WTC11 (cell line): ENCODE measurements around the gene MYMX. TPM values are rescaled to one million over a fixed set of nuclear protein-coding genes. Genes with fewer than 3 reads are reported as not detected.

Experiments used
- ATAC-seq: fragments of 200-7000 bp; cut with Tn5 transposase; 2 replicates; pipeline ENCODE4 v1.10.0; 2021; ENCODE audit warnings: mild to moderate bottlenecking, moderate library complexity
- CTCF ChIA-PET: fragments of 300-600 bp; sonication (Branson Sonifier 250); formaldehyde crosslinking; loops from one replicate; lab custom pipeline; 2021; ENCODE audit warnings: antibody characterized with exemption; lab: Charles Lee
- POLR2A ChIA-PET: fragments of 350-600 bp; sonication (Branson Sonifier 250); formaldehyde crosslinking; loops from one replicate; lab custom pipeline; 2021; ENCODE audit warnings: antibody characterized with exemption; lab: Charles Lee
- DNase-seq: peaks from one replicate; pipeline ENCODE4 v3.0.0; 2021; ENCODE audit warnings: low spot score
- H3K27ac Mint-ChIP-seq: 2 replicates; pipeline ENCODE4 v1.8.0; 2021; ENCODE audit warnings: mixed read lengths
- H3K27me3 Mint-ChIP-seq: 2 replicates; pipeline ENCODE4 v1.8.0; 2021; ENCODE audit warnings: low read depth, mild to moderate bottlenecking, moderate library complexity, mixed read lengths
- H3K36me3 Mint-ChIP-seq: 2 replicates; pipeline ENCODE4 v1.8.0; 2021; ENCODE audit warnings: mixed read lengths
- H3K4me1 Mint-ChIP-seq: 2 replicates; pipeline ENCODE4 v1.8.0; 2022; ENCODE audit warnings: mixed read lengths
- H3K4me3 Mint-ChIP-seq: 2 replicates; pipeline ENCODE4 v1.8.0; 2021; ENCODE audit warnings: mild to moderate bottlenecking, moderate library complexity, mixed read lengths
- H3K9me3 Mint-ChIP-seq: 2 replicates; pipeline ENCODE4 v1.8.0; 2021; ENCODE audit warnings: mixed read lengths
- ATF1 ChIP-seq: sonication (generic); formaldehyde crosslinking; IDR thresholded peaks from 2 replicates; pipeline ENCODE4 v1.8.1; 2023; ENCODE audit warnings: mild to moderate bottlenecking, moderate library complexity, missing genetic modification reagents
- CBFB ChIP-seq: sonication (generic); formaldehyde crosslinking; IDR thresholded peaks from 2 replicates; pipeline ENCODE4 v1.8.1; 2022; ENCODE audit warnings: mild to moderate bottlenecking, low read depth, missing genetic modification reagents
- CREB1 ChIP-seq: sonication (generic); formaldehyde crosslinking; IDR thresholded peaks from 2 replicates; pipeline ENCODE4 v1.8.0; 2023; ENCODE audit warnings: mild to moderate bottlenecking, missing genetic modification reagents
- E2F4 ChIP-seq: sonication (generic); formaldehyde crosslinking; IDR thresholded peaks from 2 replicates; pipeline ENCODE4 v1.8.1; 2022; ENCODE audit warnings: low read depth, mild to moderate bottlenecking, moderate library complexity, missing genetic modification reagents, borderline replicate concordance
- EMX1 ChIP-seq: fragments of 250-450 bp; sonication (Bioruptor Pico); IDR thresholded peaks from 2 replicates; pipeline ENCODE4 v1.8.0; 2021; ENCODE audit warnings: mild to moderate bottlenecking
- FOXJ3 ChIP-seq: sonication (generic); formaldehyde crosslinking; IDR thresholded peaks from 2 replicates; pipeline ENCODE4 v1.9.0; 2021; ENCODE audit warnings: missing genetic modification reagents, mild to moderate bottlenecking, borderline replicate concordance
- JAZF1 ChIP-seq: fragments of 250-450 bp; sonication (Bioruptor Pico); IDR thresholded peaks from 2 replicates; pipeline ENCODE4 v1.9.0; 2021; ENCODE audit warnings: moderate library complexity, mild to moderate bottlenecking, inconsistent platforms
- MXD4 ChIP-seq: fragments of 250-450 bp; sonication (Bioruptor Pico); IDR thresholded peaks from 2 replicates; pipeline ENCODE4 v1.8.0; 2021; ENCODE audit warnings: mild to moderate bottlenecking, moderate library complexity, borderline replicate concordance
- NFATC4 ChIP-seq: fragments of 250-450 bp; sonication (Bioruptor Pico); IDR thresholded peaks from 2 replicates; pipeline ENCODE4 v1.9.0; 2021; ENCODE audit warnings: mild to moderate bottlenecking
- NFE2L1 ChIP-seq: sonication (generic); formaldehyde crosslinking; IDR thresholded peaks from 2 replicates; pipeline ENCODE4 v1.8.1; 2023; ENCODE audit warnings: missing genetic modification reagents
- NFYB ChIP-seq: sonication (generic); formaldehyde crosslinking; conservative IDR thresholded peaks from 2 replicates; pipeline ENCODE4 v1.8.0; 2022; ENCODE audit warnings: low read depth, missing genetic modification reagents
- NR2C2 ChIP-seq: sonication (generic); formaldehyde crosslinking; IDR thresholded peaks from 2 replicates; pipeline ENCODE4 v1.8.0; 2022; ENCODE audit warnings: mild to moderate bottlenecking, missing genetic modification reagents
- PRDM15 ChIP-seq: sonication (generic); formaldehyde crosslinking; IDR thresholded peaks from 2 replicates; pipeline ENCODE4 v1.8.0; 2022; ENCODE audit warnings: missing genetic modification reagents
- RELA ChIP-seq: sonication (generic); formaldehyde crosslinking; IDR thresholded peaks from 2 replicates; pipeline ENCODE4 v1.8.1; 2022; ENCODE audit warnings: missing genetic modification reagents, mild to moderate bottlenecking, borderline replicate concordance
- SMAD3 ChIP-seq: sonication (generic); formaldehyde crosslinking; IDR thresholded peaks from 2 replicates; pipeline ENCODE4 v1.8.0; 2022; ENCODE audit warnings: missing genetic modification reagents, mild to moderate bottlenecking, borderline replicate concordance
- USF1 ChIP-seq: sonication (generic); formaldehyde crosslinking; IDR thresholded peaks from 2 replicates; pipeline ENCODE4 v1.8.0; 2022; ENCODE audit warnings: mild to moderate bottlenecking, missing genetic modification reagents
- ZBTB21 ChIP-seq: sonication (generic); formaldehyde crosslinking; IDR thresholded peaks from 2 replicates; pipeline ENCODE4 v1.8.1; 2023; ENCODE audit warnings: mild to moderate bottlenecking, missing genetic modification reagents, borderline replicate concordance
- ZNF416 ChIP-seq: fragments of 250-450 bp; sonication (Bioruptor Pico); IDR thresholded peaks from 2 replicates; pipeline ENCODE4 v1.9.0; 2021; ENCODE audit warnings: mild to moderate bottlenecking, inconsistent platforms
- ZNF671 ChIP-seq: fragments of 250-450 bp; sonication (Bioruptor Pico); IDR thresholded peaks from 2 replicates; pipeline ENCODE4 v1.8.0; 2021; ENCODE audit warnings: mild to moderate bottlenecking
- total RNA-seq: library from RNA; stranded (reverse); gene quantifications from 3 replicates; pipeline ENCODE4 v1.2.3, GENCODE V29; 2021
- TF ChIP-seq, protein P1 (sequence below): fragments of 250-450 bp; sonication (Bioruptor Pico); IDR thresholded peaks from 2 replicates; pipeline ENCODE4 v1.9.0; 2021; ENCODE audit warnings: mild to moderate bottlenecking
- TF ChIP-seq, protein P2 (sequence below): sonication (generic); formaldehyde crosslinking; IDR thresholded peaks from 2 replicates; pipeline ENCODE4 v1.8.1; 2023; ENCODE audit warnings: mild to moderate bottlenecking, moderate library complexity, missing genetic modification reagents

Gene MYMX
- total RNA-seq, 1 experiment from 2014 or later = 3.9 TPM

DNA sequence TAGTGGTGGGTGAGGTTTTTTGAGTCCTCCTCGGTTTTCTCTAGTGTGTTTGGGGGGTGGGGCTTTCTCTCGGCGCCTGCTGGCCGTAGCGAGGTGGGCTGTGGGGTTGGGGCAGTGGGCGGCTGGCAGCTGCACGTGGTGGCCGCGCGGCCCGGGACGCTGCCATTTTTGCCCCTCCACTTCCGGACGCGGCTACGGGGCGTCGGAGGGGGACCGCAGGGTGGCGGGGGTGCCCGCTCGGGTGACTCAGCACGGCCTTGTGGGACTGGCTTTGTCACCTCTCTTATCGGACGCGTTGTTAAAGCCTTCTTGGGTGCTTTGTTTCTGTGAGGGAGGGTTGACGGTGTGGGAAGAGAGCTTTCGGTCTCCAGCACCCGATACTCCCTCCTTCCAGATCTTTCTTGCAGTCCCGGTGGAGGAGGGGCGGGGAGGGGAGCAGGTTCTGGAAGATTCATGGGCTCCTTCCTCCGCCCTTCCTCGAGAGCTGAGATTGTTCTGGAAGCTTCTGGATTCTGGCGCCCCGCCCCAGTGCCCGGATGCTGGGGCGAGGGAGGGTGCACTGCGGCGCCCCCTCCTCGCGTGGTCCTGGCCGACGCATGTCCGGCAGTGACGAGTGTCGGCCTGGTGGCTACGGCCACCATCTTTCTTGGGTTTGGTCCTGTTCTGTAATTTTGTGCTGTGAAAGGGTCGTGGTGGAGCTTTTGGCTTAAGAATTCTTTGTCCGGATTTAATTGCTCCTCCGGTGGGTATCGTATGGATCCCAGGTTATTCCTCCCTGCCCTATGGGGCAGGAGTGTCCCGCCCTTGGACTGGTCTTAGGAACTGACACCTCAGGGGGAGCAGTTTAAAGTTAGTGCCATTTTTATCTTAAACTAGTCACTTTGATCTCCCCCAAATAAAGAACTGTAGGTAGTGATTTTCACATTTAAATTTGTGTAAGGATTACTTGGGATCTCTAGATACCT, 30.9 kb downstream of the MYMX start (continued):
- TF ChIP-seq, protein P1, sequence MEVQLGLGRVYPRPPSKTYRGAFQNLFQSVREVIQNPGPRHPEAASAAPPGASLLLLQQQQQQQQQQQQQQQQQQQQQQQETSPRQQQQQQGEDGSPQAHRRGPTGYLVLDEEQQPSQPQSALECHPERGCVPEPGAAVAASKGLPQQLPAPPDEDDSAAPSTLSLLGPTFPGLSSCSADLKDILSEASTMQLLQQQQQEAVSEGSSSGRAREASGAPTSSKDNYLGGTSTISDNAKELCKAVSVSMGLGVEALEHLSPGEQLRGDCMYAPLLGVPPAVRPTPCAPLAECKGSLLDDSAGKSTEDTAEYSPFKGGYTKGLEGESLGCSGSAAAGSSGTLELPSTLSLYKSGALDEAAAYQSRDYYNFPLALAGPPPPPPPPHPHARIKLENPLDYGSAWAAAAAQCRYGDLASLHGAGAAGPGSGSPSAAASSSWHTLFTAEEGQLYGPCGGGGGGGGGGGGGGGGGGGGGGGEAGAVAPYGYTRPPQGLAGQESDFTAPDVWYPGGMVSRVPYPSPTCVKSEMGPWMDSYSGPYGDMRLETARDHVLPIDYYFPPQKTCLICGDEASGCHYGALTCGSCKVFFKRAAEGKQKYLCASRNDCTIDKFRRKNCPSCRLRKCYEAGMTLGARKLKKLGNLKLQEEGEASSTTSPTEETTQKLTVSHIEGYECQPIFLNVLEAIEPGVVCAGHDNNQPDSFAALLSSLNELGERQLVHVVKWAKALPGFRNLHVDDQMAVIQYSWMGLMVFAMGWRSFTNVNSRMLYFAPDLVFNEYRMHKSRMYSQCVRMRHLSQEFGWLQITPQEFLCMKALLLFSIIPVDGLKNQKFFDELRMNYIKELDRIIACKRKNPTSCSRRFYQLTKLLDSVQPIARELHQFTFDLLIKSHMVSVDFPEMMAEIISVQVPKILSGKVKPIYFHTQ = peak; percentile 2; the same call in 1 of the 2 replicates
- no peak for TF ChIP-seq PRDM15
- TF ChIP-seq ZNF671 (CRISPR knock-in tag) = peak; percentile 86; the same call in 1 of the 2 replicates
- peak; percentile 76; the same call in 1 of the 2 replicates for TF ChIP-seq EMX1 (CRISPR knock-in tag)
- peak; percentile 80 for TF ChIP-seq NFATC4 (CRISPR knock-in tag)
- no peak for TF ChIP-seq RELA
- TF ChIP-seq ATF1 (CRISPR knock-in tag) = no peak
- TF ChIP-seq FOXJ3 (CRISPR knock-in tag) = no peak
- TF ChIP-seq, protein P2, sequence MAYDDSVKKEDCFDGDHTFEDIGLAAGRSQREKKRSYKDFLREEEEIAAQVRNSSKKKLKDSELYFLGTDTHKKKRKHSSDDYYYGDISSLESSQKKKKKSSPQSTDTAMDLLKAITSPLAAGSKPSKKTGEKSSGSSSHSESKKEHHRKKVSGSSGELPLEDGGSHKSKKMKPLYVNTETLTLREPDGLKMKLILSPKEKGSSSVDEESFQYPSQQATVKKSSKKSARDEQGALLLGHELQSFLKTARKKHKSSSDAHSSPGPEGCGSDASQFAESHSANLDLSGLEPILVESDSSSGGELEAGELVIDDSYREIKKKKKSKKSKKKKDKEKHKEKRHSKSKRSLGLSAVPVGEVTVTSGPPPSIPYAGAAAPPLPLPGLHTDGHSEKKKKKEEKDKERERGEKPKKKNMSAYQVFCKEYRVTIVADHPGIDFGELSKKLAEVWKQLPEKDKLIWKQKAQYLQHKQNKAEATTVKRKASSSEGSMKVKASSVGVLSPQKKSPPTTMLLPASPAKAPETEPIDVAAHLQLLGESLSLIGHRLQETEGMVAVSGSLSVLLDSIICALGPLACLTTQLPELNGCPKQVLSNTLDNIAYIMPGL (CRISPR knock-in tag) = peak; percentile 31; the same call in 1 of the 2 replicates
- TF ChIP-seq NFYB (CRISPR knock-in tag) = peak; percentile 32; the same call in 1 of the 2 replicates
- peak; percentile 84 for TF ChIP-seq ZNF416 (CRISPR knock-in tag)
- TF ChIP-seq USF1 (CRISPR knock-in tag) = no peak
- TF ChIP-seq E2F4 (CRISPR knock-in tag) = peak; percentile 40; the same call in 1 of the 2 replicates
- peak; percentile 40; the same call in 1 of the 2 replicates for TF ChIP-seq NFE2L1

- CTCF ChIA-PET = interaction anchor here (1.4 to 1.5 kb wide), 2 partner anchors 11 to 13 kb away, joined by 3 read pairs; no protein-coding TSS in a partner anchor
- Mint-ChIP-seq H3K36me3 (peaks cover 66% of the 10 kb centered on the region), H3K27ac (peak overlapping the region; percentile 95), H3K4me1 (peaks cover 43% of the 10 kb centered on the region), H3K9me3 (no peaks in the 10 kb centered on the region), H3K27me3 (no peaks in the 10 kb centered on the region), H3K4me3 (peak overlapping the region; percentile 99)
- DNase-seq (no peak), ATAC-seq (no peak)
- TF ChIP-seq CBFB (CRISPR knock-in tag) (no peak), NFE2L1 (no peak), CREB1 (no peak), MXD4 (no peak), EMX1 (CRISPR knock-in tag) (no peak), ZNF416 (CRISPR knock-in tag) (no peak), ATF1 (CRISPR knock-in tag) (no peak), JAZF1 (CRISPR knock-in tag) (no peak), SMAD3 (CRISPR knock-in tag) (no peak), ZBTB21 (no peak), NR2C2 (CRISPR knock-in tag) (no peak)
- TF ChIP-seq, protein P2 (CRISPR knock-in tag) = no peak
- POLR2A ChIA-PET = interaction anchor here (4.8 to 4.9 kb wide), 2 partner anchors 7 to 26 kb away, joined by 63 to 83 read pairs; partner anchors contain the start of genes SLC29A1 and SLC35B2
These were observed 31.9 kb downstream of the MYMX start for GRCh38 chr6:44248579-44248978.
